Activated T-helper 17 cell treated with anti-CD3 and anti-CD28 coated beads, Interleukin-2, amount 50 U/mL, for 72 hours (primary cell): ENCODE data around the gene PTPRN2. TPM values are rescaled to one million over a fixed set of nuclear protein-coding genes. Genes with fewer than 3 reads are reported as not detected.

Experiments used
- ATAC-seq: fragments of 150-1000 bp; cut with Tn5 transposase; replicated peaks from 2 replicates; pipeline ENCODE4 v1.10.0; 2021; ENCODE audit warnings: mild to moderate bottlenecking, moderate library complexity
- H3K27ac Mint-ChIP-seq: one replicate; pipeline ENCODE4 v1.8.0; 2022; ENCODE audit warnings: mixed read lengths
- H3K27me3 Mint-ChIP-seq: one replicate; pipeline ENCODE4 v1.8.0; 2022; ENCODE audit warnings: mixed read lengths
- H3K36me3 Mint-ChIP-seq: one replicate; pipeline ENCODE4 v1.8.0; 2022; ENCODE audit warnings: low read depth, mild to moderate bottlenecking, mixed read lengths
- H3K4me1 Mint-ChIP-seq: one replicate; pipeline ENCODE4 v1.8.0; 2022; ENCODE audit warnings: mixed read lengths
- H3K4me3 Mint-ChIP-seq: one replicate; pipeline ENCODE4 v1.8.0; 2022; ENCODE audit warnings: mild to moderate bottlenecking, mixed read lengths
- H3K9me3 Mint-ChIP-seq: one replicate; pipeline ENCODE4 v1.8.0; 2022; ENCODE audit warnings: mixed read lengths
- total RNA-seq, 2 donors: library from RNA; stranded (reverse); gene quantifications; one replicate each; pipeline ENCODE4 v1.2.3, GENCODE V29; 2022

Gene PTPRN2
- total RNA-seq, 2 donors from 2014 or later = 0.48 to 1.4 TPM

DNA sequence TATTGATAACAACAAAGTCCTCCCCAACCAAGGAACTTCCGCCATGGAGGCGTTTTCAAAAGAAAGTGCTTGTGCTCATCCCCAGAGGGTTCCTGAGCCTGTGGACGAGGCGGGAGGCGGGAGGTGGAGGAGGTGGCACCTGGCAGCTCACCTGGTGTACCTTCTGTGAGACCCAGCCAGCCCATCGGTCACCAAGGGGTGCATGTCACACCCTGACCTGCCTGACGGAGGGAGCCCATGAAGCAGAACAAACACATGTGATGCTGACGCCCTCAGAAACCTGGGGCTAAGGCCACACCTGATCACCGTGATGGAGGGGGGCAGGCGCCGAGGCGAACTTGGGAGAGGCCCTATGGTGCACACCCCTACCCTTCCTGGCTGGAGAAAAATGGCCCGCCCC, 792.0 kb downstream of the PTPRN2 start:
- Mint-ChIP-seq H3K27me3 (peaks cover 11% of the 10 kb centered on the region), H3K36me3 (no peaks in the 10 kb centered on the region), H3K9me3 (no peaks in the 10 kb centered on the region), H3K4me3 (no peak overlapping the region), H3K27ac (no peak overlapping the region), H3K4me1 (peaks cover 4% of the 10 kb centered on the region)
- no peak for ATAC-seq

DNA sequence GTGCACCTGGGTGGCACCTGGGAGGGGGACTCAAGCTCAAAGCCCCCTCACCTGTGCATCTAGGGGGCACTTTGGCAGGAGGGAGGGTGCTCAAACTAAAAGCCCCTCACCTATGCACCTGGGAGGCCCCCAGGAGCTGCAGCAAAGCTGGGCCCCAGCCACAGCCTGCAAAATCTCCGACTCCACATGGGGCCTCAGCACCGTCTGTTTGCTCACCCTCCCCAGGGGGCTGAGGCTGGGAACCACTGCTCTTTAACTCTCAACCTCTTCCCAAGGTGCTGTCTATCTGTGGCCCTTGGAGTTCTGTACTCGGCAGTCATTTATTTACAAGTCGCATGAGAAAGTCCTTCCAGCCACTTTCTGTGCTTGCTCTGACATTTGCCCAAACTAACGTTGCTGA, 792.4 kb downstream of the PTPRN2 start:
- no peaks in the 10 kb centered on the region for H3K9me3 Mint-ChIP-seq
- H3K4me1 Mint-ChIP-seq = peaks cover 4% of the 10 kb centered on the region
- ATAC-seq = no peak
- H3K36me3 Mint-ChIP-seq = no peaks in the 10 kb centered on the region
- peaks cover 11% of the 10 kb centered on the region for H3K27me3 Mint-ChIP-seq
- H3K27ac Mint-ChIP-seq = no peak overlapping the region
- H3K4me3 Mint-ChIP-seq = no peak overlapping the region

DNA sequence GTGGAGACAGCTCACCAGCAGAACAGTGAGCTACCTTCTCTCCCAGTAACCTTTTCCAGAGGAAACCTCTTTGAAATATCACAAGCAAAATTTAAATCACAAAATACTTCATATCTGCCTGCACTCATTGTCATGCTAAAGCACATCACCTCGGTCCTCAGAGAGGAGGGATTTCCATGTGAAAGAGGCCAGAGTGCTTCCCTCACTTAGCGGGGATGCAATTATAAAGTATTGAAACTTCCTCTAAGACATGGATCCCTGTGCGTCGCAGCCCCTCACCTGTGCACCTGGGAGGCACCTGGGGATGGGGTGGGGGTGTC, 792.9 kb downstream of the PTPRN2 start:
- Mint-ChIP-seq H3K9me3 (no peaks in the 10 kb centered on the region), H3K4me3 (no peak overlapping the region), H3K27ac (no peak overlapping the region), H3K4me1 (peaks cover 4% of the 10 kb centered on the region), H3K36me3 (no peaks in the 10 kb centered on the region), H3K27me3 (peaks cover 11% of the 10 kb centered on the region)
- no peak for ATAC-seq

DNA sequence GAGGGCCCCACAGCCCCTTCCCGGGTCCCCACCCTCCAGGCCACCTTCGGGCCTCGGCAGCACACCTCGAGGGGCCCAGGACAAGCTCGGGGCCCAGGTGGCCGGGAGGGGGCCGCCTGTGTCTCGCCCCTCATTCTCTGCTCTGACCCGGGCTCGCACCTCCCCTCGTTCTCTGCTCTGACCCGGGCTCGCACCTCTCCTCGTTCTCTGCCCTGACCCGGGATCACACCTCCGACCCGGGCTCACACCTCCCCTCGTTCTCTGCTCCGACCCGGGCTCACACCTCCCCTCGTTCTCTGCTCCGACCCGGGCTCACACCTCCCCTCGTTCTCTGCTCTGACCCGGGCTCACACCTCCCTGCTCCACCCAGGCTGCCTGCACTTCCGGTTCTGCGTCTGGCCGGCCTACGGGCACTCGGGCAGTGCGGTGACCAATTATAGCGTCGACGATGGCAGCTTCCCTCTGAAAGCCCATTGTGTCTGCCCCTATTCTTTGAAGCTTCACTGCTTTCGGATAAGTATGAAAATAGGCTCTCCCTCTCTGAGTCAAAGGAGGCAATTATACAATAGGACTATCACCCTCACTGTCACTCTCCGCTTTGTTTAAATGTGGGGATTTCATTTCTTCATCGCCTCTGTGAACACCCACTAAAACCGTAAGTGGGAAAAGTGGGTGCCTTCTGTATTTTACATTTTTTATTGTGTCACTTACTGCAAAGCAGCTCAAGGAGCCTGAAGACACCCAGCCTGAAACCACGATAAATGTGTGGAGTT, 793.5 kb downstream of the PTPRN2 start:
- Mint-ChIP-seq H3K4me3 (no peak overlapping the region), H3K9me3 (no peaks in the 10 kb centered on the region), H3K4me1 (peaks cover 4% of the 10 kb centered on the region), H3K27ac (no peak overlapping the region), H3K36me3 (no peaks in the 10 kb centered on the region), H3K27me3 (peaks cover 11% of the 10 kb centered on the region)
- no peak for ATAC-seq

DNA sequence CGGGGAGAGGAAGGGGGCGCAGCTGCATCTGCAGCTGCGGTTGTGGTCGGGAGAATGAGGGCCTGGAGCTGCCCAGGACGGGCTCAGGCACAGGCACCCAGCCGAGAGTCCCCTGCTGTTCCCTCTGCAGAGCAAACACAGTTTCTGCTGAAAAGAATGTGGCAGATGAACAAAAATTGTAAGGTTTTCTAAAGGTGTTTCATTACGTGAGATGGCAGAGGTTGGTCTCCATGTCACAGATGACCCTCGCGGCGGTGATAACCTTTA, 794.6 kb downstream of the PTPRN2 start:
- Mint-ChIP-seq H3K27ac (no peak overlapping the region), H3K9me3 (no peaks in the 10 kb centered on the region), H3K4me3 (no peak overlapping the region), H3K27me3 (peaks cover 11% of the 10 kb centered on the region), H3K36me3 (no peaks in the 10 kb centered on the region), H3K4me1 (peaks cover 4% of the 10 kb centered on the region)
- ATAC-seq = no peak

DNA sequence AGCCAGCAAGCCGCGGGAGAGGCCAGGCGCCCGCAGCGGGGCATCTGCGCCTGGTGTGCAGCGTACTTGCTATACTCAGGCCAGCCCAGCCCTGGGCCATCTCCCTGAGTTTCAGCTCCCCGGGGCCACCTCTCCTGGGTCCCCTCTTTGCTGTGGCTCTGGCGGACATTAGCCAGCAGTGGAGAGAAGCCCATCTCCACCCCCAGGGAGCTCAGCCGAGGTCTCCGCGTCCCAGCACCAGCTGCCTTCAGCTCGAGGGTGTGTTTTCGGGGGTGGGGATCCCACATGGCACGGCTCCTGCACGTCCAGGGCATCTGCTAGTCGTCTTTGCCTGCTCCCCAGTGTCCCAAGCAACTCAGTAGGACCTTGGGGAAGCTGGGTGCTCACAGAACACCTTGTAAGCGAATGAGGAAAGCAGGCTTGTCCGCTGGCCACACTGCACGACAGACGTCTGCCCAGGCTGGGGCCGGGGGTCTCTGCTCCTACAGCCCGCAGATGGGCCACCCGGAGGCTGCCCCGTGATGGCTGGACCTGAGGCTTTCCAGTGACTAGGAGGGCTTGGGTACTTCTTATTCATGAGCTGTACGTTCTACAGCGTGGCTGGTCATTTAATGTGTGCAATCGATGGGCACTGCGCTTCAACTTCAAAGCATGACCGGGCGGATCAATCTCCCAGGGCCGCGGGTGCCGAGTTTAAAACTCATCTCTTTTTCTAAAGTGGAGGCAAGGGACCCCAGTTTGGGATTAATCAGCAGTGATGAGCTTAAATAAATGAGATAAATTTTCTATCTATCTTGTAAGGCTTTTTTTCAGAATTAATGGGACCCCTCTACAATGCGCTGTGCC, 795.2 kb downstream of the PTPRN2 start:
- no peak overlapping the region for H3K27ac Mint-ChIP-seq
- H3K4me3 Mint-ChIP-seq = no peak overlapping the region
- peaks cover 4% of the 10 kb centered on the region for H3K4me1 Mint-ChIP-seq
- ATAC-seq = no peak
- no peaks in the 10 kb centered on the region for H3K9me3 Mint-ChIP-seq
- H3K27me3 Mint-ChIP-seq = peaks cover 11% of the 10 kb centered on the region
- H3K36me3 Mint-ChIP-seq = no peaks in the 10 kb centered on the region

DNA sequence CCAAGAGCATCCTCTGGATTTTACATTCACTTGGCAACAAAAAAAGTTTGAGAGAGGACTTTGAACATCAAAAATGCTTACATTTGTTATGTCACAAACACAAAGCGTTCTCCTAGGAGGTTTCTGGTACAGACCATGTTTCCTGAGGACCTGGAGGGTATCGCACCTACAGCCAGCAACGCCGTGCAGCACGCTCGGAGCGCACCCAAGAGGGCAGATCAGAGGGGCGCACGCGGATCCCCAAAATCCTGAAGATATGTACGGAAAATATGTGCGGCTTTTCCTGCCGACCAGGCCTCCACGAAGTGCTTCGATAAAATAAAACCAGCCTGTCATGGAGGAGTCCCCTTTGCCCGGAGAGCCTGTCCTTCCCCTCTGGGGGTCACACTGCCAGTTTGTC, 796.0 kb downstream of the PTPRN2 start:
- peaks cover 11% of the 10 kb centered on the region for H3K27me3 Mint-ChIP-seq
- no peak overlapping the region for H3K27ac Mint-ChIP-seq
- no peak for ATAC-seq
- peaks cover 4% of the 10 kb centered on the region for H3K4me1 Mint-ChIP-seq
- no peak overlapping the region for H3K4me3 Mint-ChIP-seq
- no peaks in the 10 kb centered on the region for H3K9me3 Mint-ChIP-seq
- no peaks in the 10 kb centered on the region for H3K36me3 Mint-ChIP-seq

DNA sequence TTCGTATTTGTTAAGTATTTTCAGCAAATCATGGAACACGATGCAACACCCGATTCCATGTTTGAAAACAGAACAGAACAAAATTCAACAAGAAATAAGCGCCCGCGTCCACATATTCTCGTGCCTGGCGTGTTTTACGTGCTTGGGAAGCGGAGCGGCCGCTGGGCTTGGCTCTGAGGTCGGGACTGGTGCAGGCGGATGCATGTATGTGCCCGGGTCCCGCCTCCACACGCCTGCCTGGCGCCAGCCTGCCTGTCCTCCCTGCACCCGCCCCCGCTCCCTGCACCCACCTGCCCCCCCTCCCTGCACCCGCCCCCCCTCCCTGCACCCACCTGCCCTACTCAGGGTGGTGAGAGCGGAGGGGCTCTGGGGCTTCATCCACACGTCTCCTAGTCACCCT, 796.4 kb downstream of the PTPRN2 start:
- Mint-ChIP-seq H3K27ac (no peak overlapping the region), H3K27me3 (peaks cover 11% of the 10 kb centered on the region), H3K4me3 (no peak overlapping the region), H3K9me3 (no peaks in the 10 kb centered on the region), H3K4me1 (peaks cover 4% of the 10 kb centered on the region), H3K36me3 (no peaks in the 10 kb centered on the region)
- no peak for ATAC-seq

DNA sequence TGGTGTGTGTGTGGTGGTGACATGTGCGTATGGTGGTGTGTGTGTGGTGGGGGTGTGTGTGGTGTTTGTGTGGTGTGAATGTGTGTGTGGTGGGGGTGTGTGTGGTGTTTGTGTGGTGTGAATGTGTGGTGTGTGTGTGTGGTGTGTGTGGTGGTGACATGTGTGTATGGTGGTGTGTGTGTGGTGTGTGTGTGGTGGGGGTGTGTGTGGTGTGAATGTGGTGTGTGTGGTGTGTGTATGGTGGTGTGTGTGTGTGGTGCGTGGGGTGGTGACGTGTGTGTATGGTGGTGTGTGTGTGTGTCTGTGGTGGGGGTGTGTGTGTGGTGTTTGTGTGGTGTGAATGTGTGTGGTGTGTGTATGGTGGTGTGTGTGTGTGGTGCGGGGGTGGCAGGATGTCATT, 797.7 kb downstream of the PTPRN2 start:
- Mint-ChIP-seq H3K4me3 (no peak overlapping the region), H3K36me3 (no peaks in the 10 kb centered on the region)
- ATAC-seq = no peak

DNA sequence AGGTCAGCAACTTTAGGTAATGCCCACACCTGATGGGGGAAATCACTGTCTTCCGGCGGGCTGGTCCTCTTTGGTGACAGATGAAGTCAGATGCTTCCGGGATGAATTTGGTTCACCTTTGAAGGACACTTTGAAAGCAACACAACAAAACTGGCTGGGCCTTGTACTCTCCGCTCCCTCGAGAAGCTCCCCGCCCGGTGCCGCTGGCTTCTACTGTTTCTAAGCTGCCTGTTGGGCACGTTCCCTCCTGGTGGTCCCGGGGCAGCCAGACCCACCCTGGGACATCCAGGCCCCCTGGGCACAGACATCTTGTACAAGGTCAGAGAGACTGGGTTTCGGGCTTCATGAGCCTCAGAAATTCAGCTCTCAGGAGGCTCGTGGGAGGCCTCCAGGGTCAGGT, 798.5 kb downstream of the PTPRN2 start:
- H3K36me3 Mint-ChIP-seq = no peaks in the 10 kb centered on the region

More for the DNA sequence above, 797.7 kb downstream of the PTPRN2 start:
- Mint-ChIP-seq H3K4me1 (peaks cover 4% of the 10 kb centered on the region), H3K9me3 (no peaks in the 10 kb centered on the region), H3K27ac (no peak overlapping the region), H3K27me3 (peaks cover 4% of the 10 kb centered on the region)

DNA sequence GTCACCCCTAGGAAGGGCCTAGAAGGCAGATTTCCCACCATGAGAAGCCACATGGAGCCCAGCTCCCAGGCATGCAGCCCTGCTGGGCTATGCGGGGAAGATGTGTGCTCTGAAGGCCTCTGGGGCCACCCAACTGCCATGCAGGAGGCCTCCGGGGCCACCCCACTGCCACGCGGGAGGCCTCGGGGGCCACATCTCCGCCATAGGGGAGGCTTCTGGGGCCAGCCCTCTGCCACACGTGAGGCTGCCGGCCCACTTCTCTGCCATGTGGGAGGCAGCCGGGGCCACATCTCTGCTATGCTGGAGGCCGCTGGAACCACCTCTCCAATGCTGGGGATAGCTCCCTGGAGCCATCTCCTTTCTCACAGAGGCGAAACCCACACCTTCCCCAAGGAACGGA, 799.0 kb downstream of the PTPRN2 start:
- no peak for ATAC-seq
- Mint-ChIP-seq H3K4me1 (no peaks in the 10 kb centered on the region), H3K4me3 (no peak overlapping the region), H3K27me3 (no peaks in the 10 kb centered on the region), H3K27ac (no peak overlapping the region), H3K36me3 (no peaks in the 10 kb centered on the region), H3K9me3 (no peaks in the 10 kb centered on the region)

More for the DNA sequence above, 798.5 kb downstream of the PTPRN2 start:
- Mint-ChIP-seq H3K9me3 (no peaks in the 10 kb centered on the region), H3K27me3 (peaks cover under 1% of the 10 kb centered on the region), H3K27ac (no peak overlapping the region), H3K4me3 (no peak overlapping the region), H3K4me1 (peaks cover under 1% of the 10 kb centered on the region)
- ATAC-seq = no peak

DNA sequence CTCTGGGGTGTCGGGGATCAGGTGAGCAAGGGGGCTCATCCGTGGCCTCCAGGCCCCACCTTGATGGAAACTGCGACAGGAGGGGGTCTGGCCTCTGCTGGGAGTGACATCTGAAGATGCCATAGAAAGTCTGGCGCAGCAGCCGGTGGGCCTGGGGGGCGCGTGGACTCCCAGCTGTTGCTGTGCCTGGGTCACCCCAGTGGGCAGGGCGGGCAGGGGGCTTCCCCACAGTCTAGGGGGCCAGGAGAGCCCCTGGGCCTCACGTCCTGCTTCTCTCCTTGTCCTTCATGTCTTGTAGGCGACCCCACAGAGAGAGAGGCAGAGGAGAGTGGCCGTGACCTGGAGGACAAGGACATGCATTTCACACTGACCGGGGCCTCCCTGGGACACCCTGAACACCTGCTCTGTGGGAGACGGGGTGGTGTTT, 800.3 kb downstream of the PTPRN2 start:
- Mint-ChIP-seq H3K4me1 (no peaks in the 10 kb centered on the region), H3K4me3 (no peak overlapping the region), H3K27me3 (peaks cover 5% of the 10 kb centered on the region), H3K9me3 (no peaks in the 10 kb centered on the region), H3K36me3 (no peaks in the 10 kb centered on the region), H3K27ac (no peak overlapping the region)
- no peak for ATAC-seq

DNA sequence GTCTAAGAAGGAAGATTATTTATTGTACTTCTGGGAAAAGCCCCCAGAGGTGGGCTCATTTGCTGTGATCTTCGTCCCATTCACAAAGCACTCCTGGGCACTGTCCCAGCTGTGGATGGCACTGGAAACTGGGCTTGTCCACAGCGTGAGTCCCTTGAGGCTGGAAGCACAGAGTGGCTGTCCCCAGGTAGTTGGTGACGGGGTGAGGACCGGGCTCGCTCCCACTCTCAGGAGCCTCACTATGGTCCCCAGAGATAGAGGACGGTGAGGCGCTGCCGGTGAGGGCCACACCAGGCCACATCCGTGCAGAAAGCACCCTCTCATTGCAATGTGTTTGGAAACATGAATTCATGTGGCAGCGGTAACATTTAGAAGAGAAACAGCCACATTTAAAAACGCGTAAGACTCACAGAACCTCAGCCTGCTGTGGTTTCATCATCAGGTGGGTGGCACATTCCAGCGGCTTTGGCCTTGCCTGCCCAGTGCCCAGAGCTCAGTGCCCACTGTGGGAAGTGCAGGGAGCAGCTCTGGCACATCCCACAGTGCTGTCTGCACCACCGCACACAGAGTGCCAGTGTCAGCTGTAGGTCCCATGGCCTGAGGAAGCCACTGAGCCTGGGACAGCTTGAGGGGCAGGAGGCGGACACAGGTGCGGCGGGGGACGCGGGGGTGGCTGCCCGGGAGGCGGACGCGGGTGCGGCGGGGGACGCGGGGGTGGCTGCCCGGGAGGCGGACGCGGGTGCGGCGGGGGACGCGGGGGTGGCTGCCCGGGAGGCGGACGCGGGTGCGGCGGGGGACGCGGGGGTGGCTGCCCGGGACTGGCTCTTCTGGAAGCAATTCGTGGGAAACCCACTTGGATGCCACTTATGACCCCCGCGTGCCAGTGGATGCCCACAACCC, 801.0 kb downstream of the PTPRN2 start:
- Mint-ChIP-seq H3K9me3 (no peaks in the 10 kb centered on the region), H3K4me3 (no peak overlapping the region), H3K27me3 (peaks cover 9% of the 10 kb centered on the region), H3K27ac (no peak overlapping the region), H3K4me1 (no peaks in the 10 kb centered on the region), H3K36me3 (no peaks in the 10 kb centered on the region)
- no peak for ATAC-seq

DNA sequence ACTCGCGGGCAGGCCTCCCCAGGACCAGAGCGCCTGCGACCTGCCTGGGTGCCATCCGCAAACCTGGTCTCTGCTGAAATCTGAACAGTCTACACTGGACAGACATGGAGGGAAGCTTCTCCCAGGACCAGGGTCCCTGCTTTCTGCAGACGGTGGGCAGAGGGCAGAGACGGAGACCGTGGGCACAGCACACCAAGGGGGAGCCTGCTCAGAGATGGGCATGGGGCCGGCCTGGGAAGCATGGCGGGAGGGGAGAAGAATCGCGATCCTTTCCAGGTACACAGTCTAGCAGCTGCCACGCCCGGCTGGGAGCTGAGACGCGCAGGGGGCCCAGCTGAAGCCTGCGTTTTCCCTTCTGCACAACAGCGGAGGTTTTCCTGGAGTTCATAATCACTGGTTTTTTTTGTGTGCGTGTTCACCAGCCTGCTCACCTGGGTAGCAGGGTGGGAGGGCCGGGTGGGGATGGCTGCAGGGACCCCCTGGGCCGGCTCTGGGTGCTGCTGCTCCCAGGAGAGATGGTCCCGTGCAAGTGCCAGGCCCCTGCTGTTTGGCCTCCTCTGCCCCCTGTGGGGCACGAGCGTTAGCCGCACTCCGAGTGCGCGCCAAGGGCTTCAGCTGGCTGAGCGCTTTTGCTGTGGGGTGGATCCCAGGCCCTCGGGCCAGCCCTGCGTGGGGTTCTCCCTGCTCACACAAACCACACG, 802.0 kb downstream of the PTPRN2 start:
- Mint-ChIP-seq H3K9me3 (no peaks in the 10 kb centered on the region), H3K27ac (no peak overlapping the region), H3K4me3 (no peak overlapping the region), H3K4me1 (no peaks in the 10 kb centered on the region), H3K27me3 (peaks cover 9% of the 10 kb centered on the region), H3K36me3 (no peaks in the 10 kb centered on the region)
- ATAC-seq = no peak
